GM18508 (cell line): Measurements from ENCODE around the gene MMP19.
"Not testable (repeated sequence)": the region's sequence is repeated elsewhere in the genome, so short reads cannot be mapped to it uniquely, and the experiment has no call there.

ENCODE experiments used
- ATAC-seq: cut with Tn5 transposase; IDR thresholded peaks from one replicate; pipeline ENCODE4 v1.9.1; 2021; ENCODE audit warnings: moderate number of reproducible peaks; ENCODE audit not compliant: insufficient read depth, unreplicated experiment

The MMP19 gene, protein sequence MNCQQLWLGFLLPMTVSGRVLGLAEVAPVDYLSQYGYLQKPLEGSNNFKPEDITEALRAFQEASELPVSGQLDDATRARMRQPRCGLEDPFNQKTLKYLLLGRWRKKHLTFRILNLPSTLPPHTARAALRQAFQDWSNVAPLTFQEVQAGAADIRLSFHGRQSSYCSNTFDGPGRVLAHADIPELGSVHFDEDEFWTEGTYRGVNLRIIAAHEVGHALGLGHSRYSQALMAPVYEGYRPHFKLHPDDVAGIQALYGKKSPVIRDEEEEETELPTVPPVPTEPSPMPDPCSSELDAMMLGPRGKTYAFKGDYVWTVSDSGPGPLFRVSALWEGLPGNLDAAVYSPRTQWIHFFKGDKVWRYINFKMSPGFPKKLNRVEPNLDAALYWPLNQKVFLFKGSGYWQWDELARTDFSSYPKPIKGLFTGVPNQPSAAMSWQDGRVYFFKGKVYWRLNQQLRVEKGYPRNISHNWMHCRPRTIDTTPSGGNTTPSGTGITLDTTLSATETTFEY

DNA sequence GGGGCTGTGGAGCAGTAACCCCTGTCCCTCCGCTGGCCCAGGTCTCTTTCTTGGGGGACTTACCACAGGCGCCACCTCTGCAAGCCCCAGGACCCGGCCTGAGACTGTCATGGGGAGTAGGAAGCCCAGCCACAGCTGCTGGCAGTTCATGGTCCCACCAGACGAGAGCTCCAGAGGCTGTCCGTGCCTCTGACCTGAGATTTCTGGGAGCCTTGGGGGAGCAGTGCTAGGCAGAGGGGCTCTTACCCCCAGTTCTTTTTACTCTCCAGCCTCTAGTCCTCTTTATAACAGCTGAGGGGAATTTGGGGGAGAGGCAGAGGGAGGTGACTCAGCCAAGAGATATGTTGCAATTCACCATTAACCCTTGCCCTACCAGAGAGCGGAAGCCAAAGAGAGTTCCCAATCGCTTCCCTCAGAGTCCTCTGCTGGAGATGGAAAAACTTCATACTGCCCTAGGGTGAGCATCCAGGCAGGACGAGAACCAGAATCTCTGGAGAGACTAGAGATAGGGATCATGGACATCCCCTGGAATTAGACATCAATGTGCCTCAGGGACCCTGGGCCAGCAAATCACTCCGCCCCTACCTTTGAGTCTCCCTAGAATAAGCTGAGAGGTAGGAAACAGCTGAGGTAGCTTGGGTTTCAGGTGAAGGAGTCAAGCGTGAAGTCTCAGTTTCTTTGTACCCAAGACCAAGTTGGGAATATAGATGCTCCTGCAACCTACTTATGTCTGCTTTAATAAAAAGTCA lies at the start of gene MMP19:
Gene MMP19 (minus strand): TSS at position 256 of the 749 bp plus-strand sequence. CDS start 106 bp downstream, at position 150.
- no peak for ATAC-seq

DNA sequence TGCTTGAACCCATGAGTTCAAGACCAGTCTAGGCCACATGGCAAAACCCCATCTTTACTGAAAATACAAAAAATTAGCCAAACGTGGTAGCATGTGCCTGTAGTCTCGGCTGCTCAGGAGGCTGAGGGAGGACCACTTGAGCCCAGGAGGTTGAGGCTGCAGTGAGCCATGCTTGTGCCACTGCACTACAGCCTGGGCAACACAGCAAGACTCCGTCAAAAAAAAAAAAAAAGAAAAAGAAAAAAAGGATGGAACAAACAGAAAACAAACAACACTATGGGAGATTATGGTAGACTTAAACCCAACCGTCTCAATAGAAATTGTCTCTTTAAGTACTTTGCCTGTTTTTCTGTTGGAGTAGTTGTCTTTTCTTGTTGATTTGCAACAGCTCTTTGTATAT lies 48.6 kb upstream of the MMP19 start:
- ATAC-seq, result no peak

DNA sequence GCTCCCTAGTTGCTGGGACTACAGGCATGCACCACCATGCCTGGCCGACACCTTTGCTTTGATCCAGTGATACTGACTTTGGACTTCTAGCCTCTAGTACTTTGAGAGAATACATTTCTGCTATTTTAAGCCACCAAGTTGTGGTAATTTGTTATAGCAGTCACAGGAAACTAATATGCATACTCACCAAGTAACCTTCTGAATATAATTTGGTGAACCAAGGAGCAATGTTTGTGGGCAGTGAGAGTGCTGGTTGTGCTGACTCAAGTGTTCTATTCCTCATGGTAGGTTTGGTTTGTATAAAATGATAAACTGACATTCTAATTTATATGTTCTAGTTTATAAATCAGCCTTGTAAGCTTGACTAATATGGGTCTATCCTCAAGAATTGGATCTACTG lies 42.4 kb upstream of the MMP19 start:
- no peak for ATAC-seq

DNA sequence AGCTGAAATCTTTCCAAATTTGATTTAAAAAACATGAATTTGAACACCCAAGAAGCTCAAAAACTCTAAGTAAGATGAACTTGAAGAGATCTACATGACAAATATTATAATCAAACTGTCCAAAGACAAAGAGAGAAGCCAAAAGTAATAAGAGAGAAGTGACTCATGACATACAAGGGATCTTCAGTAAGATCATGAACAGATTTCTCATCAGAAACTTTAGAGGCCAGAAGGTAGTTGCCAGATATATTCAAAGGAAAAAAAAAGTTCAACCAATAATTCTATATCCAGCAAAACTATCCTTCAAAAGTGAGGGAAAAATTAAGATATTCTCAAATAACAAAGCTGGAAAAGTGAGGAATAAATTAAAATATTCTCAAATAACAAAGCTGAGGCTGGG lies 35.1 kb upstream of the MMP19 start:
- no peak for ATAC-seq

DNA sequence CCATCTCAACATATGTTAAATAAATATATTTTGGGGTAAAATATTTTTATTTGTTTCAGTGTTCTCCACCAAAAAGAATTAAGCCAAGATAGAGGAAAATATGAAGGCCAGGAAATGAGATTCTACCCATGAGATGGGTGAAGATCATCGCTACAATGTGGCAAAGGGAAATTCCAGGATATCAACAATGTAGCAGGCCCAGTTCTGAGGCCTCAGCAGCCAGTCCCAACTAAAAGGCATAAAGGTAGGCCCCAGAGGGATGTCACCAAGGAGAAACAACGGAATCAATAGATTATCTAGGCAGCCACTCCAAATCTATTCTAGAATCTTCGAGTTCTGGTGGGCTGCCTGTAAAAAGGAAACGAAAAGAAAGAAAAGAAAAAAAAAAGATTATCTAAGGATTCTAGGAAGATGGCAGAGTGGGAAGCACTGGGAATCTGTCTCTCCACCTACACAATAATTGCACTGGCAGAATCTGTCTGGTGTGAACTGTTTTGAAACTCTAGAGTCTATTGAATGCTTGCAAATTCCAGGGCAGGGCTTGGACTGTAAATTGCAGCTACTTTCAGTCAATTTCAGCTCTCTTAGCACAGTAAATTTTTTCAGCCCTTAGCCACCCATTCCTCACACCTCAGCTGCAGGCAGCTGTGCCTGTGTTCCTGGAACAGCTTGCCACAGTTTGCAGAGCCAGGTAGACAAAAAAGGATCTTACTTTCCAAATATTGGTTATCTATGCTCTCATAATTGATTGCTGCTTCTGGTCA lies 33.1 kb upstream of the MMP19 start:
- no peak for ATAC-seq

DNA sequence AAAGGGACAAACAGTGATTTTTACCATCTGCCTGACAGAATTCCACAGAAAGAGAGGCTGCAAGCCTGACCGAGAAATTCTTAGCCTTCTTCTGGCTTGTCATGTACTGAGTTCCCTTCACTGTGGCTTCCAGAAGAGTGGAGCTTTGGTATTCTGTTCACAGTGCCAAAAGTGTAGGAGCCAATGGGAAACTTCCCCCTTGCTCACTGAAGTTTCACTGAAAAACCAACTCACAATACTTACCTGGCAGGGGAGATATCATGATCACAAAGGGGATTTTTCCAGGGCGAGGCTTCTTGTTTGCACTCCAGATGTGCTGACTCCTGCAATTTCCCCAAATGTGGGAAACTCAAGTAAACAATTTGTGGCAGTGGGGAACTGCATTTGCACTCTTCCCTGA lies 31.7 kb upstream of the MMP19 start:
- ATAC-seq, result no peak

DNA sequence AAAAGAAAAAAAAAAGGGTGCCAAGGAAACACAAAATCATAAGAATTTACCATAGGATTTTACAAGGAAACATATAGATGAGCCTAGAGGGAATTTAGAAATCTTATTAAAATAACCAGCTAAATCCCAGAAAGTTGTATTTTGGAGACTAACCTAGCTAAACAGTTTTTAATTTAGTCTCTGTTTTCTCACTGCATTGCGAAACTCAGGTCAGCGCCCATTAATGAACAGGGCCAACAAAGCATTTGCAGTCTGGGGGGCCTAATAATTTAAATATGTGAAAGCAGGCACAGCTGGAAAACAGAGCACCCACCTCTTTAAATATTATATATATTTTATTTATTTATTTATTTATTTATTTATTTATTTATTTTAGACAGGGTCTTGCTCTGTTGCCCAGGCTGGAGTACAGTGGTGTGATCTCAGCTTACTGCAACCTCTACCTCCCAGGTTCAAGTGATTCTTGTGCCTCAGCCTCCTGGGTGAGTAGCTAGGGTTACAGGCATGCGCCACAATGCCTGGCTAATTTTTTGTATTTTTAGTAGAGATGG lies 23.8 kb upstream of the MMP19 start:
- ATAC-seq, result not testable (repeated sequence)

DNA sequence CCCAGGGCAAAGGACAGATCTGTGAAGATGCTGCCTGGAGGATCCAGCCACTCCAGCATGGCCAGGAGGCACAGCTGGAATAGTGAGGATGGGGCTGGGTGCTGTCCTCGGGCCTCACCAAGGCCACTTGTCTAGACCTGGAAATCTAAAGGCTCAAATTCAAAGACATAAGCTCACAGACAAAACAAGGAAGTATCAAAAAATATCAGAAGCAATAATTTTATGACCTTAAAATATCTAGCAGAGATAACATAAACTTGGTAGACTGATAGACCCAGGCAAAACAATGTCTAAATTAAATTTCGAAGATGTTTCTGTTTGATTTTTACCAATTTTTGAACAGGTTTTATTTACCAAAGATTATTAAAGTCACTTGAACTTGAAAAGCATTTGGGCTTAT lies 22.6 kb upstream of the MMP19 start:
- ATAC-seq, result no peak

DNA sequence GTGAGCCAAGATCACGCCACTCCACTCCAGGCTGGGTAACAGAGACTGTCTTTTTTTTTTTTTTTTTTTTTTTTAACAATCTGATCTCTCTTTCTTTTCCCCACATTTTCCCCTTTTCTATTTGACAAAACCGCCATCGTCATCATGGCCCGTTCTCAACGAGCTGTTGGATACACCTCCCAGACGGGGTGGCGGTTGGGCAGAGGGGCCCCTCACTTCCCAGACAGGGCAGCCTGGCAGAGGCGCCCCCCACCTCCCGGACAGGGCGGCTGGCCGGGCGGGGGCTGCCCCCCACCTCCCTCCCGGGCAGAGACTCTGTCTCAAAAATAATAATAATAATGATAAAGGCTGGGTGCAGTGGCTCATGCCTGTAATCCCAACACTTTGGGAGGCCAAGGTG lies 20.2 kb upstream of the MMP19 start:
- not testable (repeated sequence) for ATAC-seq

DNA sequence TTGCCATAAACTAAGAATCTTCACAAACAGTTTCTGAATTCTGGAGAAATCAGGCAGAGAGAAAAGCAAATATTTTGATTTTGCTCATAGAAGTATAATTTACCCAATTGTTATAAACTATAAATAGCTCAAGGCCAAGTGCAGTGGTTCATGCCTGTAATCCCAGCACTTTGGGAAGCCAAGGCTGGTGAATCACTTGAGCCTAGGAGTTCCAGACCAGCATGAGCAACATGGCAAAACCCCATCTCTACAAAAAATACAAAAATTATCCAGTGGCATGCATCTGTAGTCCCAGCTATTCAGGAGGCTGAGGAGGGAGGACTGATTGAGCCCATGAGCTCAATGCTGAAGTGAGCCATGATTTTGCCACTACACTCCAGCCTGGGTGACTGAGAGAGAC lies 19.6 kb upstream of the MMP19 start:
- no peak for ATAC-seq

DNA sequence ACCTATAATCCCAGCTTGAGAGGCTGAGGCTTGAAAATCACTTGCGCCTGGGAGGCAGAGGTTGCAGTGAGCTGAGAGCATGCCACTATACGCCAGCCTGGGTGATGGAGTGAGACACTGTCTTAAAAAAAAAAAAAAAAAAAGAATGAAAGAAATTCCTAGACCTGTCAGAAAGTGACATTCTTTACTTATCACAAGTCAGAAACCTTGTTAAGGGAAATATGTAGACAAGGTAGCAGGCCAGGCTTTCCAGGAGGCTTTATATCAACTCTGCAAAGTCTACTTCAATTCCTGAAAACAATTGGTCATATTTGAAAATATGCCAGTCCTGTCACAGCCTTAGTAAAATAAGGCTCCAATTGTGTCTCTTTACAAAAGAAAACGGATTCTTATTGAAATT lies 19.1 kb upstream of the MMP19 start:
- ATAC-seq, result no peak

DNA sequence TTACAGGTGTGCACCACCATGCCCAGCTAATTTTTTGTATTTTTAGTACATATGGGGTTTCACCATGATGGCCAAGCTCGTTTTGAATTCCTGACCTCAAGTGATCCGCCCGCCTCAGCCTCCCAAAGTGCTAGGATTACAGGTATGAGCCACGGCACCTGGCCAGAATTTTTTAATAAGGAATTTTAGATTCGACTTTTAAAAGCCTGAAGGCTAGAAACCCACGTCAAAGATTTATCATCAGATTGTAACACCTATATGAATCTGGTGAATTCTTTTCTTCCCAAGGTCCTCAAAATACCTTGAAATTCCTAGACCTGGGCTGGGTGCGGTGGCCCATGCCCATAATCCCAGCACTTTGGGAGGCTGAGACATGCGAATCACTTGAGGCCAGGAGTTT lies 18.7 kb upstream of the MMP19 start:
- ATAC-seq, result no peak

DNA sequence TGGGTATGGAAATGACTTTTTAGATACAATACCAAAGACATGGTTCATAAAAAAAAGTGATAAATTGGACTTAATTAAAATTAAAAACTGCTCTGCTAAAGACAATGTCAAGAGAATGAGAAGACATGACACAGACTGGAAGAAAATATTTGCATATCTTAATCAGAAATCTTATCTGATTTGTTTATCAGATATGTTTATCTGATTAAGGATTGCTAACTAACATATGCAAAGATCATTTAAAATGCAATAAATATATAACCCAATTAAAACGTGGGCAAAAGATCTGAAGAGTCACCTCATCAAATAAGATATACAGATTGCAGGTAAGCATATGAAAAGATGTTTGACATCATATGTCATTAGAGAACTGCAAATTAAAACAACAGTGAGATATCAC lies 10.0 kb upstream of the MMP19 start:
- no peak for ATAC-seq

DNA sequence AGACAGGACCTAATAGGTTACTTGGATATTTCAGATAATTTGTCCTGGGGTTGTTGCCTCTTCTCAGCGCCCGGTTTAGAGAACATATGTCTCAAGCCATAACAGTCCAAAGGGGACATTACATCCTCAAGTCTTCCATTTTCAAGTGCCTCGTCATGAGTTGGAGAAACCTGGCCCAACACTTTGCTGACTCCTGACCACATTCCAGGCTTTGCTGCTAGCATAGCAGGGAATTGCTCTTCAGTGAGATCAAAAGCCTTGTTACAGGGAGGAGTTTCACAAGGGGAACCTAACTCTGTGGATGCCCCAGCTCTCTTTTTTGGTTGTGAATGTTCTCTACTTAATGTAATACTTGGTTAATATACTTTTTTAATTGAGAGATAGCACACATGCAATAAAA lies 8.2 kb upstream of the MMP19 start:
- no peak for ATAC-seq

DNA sequence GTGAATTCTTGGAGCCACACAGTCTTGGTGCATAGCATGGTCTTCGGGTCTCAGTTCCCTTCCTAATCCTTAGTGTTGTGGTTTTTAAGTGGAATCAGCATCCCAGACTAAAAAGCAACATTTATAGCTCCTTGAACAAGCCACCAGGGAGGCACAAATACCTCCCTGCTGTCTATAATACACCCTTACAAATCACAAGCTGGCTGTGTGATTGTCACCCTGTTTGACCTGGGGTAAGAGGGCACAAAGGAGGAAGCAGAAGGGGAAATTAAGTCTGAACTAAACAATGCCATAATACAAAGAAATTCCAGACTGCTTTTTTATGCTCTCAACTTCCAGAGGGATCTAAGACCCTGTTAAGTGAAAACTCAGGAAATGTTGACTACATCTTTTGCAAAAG lies 7.7 kb upstream of the MMP19 start:
- no peak for ATAC-seq

DNA sequence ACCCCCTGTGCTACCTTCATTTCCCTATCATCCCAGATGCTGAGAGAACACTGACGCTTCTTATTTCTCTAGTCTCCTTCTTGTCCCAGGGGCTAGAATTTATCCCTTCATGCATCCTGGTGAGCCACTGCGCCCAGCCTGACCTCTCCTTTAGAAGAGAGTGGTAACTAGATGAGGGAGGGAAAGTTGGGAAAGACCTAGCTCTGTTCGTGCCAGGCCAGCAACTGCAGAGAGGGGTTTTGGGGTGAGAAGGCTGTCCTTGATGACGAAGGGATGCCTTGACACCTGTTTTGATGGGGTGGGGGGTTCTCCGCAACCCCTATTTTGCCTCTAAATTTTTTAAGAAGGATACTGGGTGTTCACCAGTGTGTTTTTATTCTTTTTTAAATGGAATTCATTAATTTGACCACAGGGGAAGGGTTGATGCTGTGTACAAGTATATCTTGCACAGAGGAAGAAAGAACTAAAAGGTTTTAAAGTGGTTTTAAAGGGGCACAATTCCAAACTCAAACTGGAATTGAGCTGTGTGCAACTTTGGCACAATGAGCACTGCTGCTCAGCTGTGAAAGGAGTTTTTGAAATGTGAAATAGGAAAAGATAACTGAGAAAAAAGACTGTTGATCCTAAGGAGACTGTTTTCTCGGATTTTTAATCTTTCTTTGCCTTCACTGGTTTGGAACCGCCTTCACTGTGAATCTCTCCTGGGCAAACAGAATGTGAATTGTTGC lies 7.0 kb upstream of the MMP19 start:
- ATAC-seq, result no peak

DNA sequence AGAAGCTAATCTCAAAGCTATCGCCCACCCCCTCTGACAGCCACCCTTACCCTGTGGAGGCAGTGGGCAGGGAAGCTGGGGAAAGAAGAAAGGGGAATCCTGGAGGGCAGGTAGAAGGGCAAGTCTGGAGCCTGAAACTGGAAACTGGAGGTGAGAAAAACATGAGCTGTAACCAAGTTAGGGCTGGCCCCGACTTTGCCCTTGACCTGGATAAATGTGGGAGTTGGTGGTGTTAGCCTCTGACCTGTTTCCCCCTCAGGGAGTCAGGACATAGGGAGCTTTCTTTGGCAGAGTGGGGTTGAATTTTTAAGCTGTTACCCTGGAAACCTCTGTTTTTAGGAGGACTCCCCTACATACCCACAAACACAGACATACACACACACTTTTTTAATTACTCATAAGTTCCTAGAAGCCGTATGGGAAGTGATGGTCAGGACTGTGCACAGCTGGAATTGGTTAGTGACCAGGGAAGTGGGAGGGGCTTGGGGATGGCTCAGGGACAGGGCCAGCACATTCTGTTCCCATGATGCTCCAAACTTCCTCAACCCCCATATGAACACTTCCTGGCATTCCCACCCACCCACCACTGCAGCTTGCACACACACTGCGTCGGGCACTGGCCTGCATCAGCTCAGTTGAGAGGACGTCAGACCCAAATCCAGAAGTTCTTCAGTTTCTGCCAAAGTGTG lies 5.0 kb upstream of the MMP19 start:
- ATAC-seq, result no peak

DNA sequence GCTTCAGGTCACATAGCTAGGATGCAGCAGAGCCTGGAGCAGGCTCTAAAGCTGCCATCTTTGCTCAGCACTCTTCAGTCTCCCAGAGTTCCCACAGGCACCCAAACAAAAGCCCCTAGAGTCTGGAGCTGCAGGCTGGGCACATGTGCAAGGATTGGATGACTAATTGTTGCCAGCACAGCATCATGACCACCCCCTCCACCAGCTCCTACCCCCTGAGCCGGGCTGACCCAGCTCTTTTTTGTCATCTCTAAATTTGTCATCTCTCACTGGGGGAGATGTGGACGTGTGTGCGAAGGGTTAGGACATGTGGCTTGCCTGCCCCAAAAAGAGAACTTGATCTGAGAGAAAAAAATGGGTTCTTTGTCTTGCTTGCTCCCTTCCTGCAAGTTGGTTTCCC lies 4.3 kb upstream of the MMP19 start:
- ATAC-seq, result no peak

DNA sequence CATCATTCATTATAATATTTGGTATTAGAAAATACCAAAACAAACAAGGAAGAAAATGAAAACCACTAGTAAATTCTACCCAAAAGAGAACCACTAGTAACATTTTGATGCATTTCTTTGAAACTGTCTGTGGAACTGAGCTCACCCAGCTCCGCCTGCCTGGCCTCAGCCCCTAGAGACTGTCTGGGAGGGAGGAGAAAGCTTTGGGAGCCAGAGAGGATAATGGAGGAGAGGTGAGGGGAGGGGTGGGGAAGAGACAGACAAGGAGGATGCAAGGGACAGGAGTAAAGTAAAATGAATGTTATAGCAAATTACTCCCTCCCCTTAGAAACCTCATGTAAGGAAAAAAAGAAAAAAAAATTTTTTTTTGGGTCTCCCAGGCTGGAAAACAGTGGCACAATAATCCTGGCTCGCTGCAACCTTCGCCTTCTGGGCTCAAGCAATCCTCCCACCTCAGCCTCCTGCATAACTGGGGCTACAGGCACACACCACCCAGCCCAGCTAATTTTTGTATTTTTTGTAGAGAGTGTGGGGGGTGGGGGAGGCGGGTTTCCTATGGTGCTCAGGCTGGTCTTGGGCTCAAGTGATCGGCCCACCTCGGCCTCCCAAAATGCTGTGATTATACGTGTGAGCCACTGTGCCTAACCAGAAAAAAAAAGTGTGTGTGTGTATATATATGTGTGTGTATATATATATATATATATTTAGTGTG lies 3.2 kb upstream of the MMP19 start:
- no peak for ATAC-seq
